ELR (cell line): ENCODE measurements around the gene PFAS.
"Not testable (repeated sequence)": the region's sequence is repeated elsewhere in the genome, so short reads cannot be mapped to it uniquely, and the experiment has no call there.

Source experiments
- DNase-seq: peaks from one replicate; pipeline ENCODE4 v3.0.0-alpha.2; 2015; ENCODE audit warnings: low read depth

Gene PFAS, protein sequence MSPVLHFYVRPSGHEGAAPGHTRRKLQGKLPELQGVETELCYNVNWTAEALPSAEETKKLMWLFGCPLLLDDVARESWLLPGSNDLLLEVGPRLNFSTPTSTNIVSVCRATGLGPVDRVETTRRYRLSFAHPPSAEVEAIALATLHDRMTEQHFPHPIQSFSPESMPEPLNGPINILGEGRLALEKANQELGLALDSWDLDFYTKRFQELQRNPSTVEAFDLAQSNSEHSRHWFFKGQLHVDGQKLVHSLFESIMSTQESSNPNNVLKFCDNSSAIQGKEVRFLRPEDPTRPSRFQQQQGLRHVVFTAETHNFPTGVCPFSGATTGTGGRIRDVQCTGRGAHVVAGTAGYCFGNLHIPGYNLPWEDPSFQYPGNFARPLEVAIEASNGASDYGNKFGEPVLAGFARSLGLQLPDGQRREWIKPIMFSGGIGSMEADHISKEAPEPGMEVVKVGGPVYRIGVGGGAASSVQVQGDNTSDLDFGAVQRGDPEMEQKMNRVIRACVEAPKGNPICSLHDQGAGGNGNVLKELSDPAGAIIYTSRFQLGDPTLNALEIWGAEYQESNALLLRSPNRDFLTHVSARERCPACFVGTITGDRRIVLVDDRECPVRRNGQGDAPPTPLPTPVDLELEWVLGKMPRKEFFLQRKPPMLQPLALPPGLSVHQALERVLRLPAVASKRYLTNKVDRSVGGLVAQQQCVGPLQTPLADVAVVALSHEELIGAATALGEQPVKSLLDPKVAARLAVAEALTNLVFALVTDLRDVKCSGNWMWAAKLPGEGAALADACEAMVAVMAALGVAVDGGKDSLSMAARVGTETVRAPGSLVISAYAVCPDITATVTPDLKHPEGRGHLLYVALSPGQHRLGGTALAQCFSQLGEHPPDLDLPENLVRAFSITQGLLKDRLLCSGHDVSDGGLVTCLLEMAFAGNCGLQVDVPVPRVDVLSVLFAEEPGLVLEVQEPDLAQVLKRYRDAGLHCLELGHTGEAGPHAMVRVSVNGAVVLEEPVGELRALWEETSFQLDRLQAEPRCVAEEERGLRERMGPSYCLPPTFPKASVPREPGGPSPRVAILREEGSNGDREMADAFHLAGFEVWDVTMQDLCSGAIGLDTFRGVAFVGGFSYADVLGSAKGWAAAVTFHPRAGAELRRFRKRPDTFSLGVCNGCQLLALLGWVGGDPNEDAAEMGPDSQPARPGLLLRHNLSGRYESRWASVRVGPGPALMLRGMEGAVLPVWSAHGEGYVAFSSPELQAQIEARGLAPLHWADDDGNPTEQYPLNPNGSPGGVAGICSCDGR (N-terminal part only)

DNA sequence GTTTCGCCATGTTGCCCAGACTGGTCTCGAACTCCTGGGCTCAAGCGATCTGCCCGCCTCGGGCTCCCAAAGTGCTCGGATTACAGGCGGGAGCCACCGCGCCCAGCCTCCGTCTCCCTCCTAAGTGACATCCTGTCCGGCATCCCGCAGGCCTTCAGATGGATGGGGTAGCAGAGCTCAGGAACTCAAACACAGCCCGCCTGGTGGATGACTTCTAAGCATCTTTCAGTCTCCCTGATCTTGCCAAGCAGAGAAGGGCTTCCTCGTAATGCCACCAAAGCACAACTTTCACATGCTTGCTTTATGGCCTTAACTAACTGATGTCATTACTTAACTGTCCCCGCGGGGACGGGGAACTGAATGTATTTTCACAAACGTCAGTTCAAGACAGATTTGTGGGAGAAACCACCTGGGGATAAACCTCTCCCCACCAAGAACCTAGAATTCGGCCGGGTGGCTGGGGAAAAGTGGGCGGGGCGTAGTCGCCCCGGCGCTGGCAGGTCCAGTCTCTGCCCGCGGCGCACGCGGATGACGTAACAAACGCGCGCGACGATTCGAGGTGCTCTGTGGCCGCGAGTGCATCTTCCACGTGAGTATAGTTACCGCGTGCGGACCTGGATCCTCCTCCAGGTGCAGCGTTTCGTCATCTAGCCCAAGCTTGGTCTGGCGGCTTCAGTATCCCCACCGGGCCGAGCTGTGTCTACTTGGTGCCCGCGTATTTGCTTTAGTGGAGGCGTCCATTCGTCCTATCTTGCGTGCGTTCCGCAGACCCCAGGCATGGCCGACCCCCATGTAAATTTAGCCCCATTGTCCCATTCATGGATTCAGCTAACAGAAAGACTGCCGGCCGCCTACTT, at the start of gene PFAS:
TSS of gene PFAS (plus strand) at position 539 of the 857 bp plus-strand sequence. CDS start 4,649 bp downstream, outside the sequence.
- DNase-seq = peak; percentile 96

DNA sequence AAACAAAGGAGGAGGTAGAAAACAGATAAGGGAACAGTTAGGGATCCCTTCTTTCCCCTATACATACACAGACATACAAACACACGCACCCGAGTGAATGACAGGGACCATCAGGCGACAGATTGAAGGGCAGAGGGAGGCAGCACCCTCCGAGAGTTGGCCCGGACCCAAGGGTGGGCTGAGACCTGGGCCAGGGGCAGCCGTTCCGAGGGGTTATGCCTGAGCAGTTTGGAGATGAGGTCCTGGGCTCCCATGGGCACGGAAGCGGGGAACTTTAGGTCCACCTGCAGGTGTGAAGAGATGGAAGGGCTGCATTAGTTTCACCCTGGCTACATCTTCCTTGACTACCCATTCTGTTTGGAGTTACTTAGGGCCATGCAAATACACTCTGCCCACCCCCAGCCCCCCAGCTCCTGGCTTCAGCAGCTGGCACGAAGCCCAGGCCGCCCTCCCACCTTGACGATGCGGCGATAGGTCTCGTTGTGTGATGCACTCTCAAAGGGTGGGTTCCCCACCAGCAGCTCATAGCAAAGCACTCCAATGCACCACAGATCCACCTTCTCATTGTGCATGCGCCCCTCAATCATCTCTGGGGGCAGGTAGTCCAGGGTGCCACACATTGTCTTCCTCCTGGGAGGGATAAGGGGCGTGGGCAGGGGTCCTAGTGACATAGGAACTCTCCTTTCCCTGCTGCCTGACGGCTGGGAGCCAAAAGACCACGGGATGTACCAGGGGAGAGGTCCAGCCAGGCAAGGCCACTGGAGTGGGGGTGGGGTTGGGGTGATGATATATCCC, 44.1 kb upstream of the PFAS start:
- no peak for DNase-seq

GRCh38 chr17:8206536-8206935, 42.6 kb upstream of the PFAS start:
- DNase-seq = no peak

DNA sequence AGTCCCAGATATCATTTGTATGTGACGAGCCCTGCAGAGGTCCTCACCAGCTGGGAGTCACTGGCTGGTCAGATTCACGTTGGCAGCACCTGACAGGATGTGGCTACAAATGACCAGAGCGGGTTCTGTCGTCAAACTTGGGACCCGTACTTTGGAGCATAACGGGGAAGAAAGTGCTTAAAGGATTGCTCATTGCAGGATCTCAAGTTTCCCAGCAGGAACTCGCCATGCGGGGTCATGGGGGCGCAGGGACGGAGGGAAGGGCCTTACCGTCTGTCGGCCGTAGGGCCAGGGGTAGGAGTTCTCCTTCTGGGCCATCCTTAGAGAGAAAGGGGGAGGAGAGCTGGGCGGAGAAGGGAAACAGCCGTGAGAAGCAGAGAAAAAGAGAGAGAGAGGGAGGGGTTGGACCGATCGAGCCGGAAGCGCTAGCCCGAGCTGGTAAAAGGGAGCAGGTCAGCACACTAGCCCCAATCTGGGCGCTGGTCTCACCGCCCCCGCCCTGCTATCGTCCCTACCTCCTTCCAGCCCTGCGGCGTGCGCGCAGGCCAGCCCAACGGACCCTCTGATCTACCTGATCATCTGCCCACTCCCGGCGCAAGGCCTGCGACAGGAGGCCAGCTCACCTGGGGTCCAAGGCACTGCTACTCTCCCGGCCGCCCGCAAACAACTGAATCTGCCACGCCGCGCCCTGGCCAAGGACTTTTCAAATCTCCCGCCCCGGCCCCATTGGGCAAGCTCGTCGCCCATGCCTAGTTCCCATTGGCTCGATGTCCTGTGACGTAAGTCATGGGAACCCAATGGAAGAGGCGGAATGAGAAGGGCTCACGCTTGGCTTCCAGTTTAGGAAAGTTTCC, 39.0 kb upstream of the PFAS start, which contains the start of gene AURKB:
TSS of gene AURKB (minus strand) at position 669 of the 854 bp plus-strand sequence. CDS start at position 318, 351 bp downstream.
- peak; percentile 99 for DNase-seq

DNA sequence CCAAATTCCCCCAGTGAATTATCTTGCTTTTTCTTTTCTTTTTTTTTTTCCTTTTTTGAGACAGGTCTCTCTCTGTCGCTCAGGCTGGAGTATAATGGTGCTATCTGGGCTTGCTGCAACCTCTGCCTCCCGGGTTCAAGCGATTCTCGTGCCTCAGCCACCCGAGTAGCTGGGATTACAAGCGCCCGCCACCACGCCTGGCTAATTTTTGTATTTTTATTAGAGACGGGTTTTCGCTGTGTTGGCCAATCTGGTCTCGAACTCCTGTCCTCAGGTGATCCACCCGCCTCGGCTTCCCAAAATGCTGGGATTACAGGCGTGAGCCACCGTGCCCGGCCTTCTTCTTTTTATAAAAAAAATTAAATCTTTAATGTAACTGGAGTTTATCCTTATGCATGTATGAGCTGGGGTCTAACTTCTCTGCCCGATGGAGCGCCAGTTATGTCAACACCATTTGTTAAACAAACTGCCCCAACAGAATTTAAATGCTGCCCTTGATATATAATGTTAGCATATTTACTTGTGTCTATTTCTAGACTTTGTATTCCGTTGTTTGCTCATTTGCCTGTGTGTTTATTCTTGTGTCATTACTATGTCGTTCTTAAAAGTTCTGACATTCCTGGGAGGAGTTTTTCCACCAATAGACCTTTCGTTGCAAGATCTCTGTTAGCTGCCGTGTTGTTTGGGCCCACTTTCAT, 38.2 kb upstream of the PFAS start:
- peak; percentile 44 for DNase-seq

GRCh38 chr17:8212312-8213180, 36.5 kb upstream of the PFAS start:
- DNase-seq = no peak

DNA sequence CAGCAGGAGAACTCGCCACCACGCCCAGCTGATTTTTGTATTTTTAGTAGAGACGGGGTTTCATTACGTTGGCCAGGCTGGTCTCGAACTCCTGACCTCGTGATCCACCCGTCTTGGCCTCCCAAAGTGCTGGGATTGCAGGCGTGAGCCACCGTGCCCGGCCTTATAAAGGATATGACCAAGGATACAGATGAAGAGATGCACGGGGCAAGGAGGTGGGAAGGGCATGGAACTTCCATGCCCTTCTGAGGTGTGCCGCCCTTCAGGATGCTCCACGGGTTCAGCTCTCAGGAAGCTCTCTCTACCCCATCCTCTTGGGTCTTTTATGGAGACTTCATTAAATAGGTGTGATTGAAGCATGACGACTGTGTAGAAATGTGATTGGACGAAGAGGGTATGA, 35.1 kb upstream of the PFAS start:
- DNase-seq = not testable (repeated sequence)

- DNase-seq = peak; percentile 96
Observed at GRCh38 chr17:8220783-8221662, 28.1 kb upstream of the PFAS start.

GRCh38 chr17:8221663-8222379, 27.3 kb upstream of the PFAS start:
- peak; percentile 90 for DNase-seq

DNA sequence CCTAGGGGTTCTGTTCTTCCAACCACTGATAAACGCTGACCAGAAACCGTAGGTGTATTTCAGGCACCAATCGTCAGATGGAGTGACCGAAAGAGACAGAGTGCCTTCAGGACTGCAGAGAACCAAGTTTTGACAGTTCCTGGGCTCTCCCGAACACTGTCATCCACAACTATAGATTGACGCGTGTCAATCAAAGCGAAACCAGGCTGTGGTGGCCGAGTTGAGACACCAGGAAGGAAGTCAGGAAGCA, 26.8 kb upstream of the PFAS start:
- DNase-seq = no peak

- peak; percentile 97 for DNase-seq
Observed at GRCh38 chr17:8222630-8223355, 26.3 kb upstream of the PFAS start.

DNA sequence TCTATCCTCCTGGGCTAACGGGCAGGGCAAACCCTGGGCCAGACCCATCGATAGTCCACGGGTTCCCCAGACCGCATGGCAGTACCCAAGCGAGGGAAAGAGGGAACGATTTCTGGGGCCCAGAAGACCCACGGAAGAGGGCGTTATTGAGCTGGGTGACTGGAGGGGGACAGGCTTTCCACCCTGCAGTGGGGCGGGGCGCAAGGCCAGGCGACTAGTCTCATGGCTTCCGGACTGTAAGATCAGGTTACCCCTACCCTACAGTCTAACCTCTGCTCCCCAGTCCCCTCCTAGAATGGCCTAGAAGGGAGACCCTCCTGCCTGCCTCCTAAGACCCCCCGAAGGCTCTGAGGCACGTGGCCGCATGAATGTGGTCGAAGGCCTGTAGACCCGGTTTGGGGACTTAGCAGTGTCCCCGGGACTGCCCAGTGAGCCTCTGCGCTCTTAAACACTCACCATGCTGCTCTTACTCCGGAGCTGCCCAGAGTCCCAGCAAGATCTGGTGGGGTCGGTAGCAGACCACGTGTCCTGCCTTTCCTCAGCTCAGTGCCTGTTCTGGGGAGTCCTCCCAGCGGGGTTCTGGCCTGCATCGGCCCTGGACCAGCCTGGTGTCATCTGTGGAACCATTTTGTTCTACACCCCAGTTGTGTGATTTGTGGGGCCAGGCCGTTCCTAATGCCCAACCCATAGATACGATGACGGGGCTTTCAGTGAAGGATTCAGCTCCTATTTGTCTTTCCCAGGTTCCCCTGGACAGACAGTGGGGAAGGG, 25.5 kb upstream of the PFAS start:
- DNase-seq = peak; percentile 65

DNA sequence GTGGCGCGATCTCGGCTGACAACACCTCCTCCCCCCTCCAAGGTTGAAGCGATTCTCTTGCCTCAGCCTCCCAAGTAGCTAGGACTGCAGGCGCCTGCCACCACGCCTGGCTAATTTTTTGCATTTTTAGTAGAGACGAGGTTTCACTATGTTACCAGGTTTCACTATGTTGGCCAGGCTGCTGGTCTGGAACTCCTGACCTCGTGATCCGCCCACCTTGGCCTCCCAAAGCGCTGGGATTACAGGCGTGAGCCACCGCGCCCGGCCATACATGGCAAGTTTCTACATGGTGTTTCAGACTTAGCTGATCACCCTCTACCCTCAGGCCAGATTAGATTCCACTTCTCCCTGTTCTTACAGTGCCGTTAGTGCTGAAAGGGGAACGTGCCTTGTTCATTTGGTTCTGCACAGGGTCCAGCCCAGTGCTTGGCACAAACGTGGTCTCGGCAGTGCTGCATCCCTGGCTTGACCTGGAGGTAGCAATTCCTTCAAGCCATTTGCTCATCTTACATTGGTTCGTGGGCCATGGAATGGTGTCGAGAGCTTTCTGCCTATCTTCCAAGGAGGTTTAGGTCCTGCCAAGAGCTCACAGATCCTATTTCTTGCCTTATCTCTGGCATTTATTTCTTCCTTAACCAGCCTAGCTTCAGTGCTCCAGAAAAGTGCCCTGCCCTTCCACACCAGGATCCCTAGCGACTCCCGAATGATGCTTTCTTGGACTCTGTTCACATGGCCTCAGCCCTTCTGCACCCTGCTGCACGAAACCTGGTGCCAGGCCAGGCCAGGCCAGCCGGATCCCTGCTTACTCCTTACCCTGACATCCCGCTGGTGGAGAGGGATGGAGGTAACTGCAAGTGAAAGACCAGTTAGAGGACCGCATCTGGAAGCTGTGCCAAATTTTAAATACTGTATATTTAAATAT, 23.9 kb upstream of the PFAS start:
- no peak for DNase-seq
